Body of pancreas (tissue), 4 donors: ENCODE data around the gene B3GALNT2.

Source experiments
- POLR2A ChIP-seq, 3 donors: fragments of 450-650 bp; IDR thresholded peaks; one replicate each; pipeline ENCODE4 v1.6.1; 2016; ENCODE audit warnings: antibody characterized with exemption in 3 of 3, mild to moderate bottlenecking in 2 of 3
- TF ChIP-seq, protein P1 (sequence below), 7 experiments: fragments of 450-650 bp in 4 of 7; fragments of 200-600 bp in 3 of 7; sonication (generic) in 3 of 7; IDR thresholded peaks; one replicate each; pipeline ENCODE4 v1.5.1; 2016 to 2019; ENCODE audit warnings: antibody characterized with exemption in 7 of 7

DNA sequence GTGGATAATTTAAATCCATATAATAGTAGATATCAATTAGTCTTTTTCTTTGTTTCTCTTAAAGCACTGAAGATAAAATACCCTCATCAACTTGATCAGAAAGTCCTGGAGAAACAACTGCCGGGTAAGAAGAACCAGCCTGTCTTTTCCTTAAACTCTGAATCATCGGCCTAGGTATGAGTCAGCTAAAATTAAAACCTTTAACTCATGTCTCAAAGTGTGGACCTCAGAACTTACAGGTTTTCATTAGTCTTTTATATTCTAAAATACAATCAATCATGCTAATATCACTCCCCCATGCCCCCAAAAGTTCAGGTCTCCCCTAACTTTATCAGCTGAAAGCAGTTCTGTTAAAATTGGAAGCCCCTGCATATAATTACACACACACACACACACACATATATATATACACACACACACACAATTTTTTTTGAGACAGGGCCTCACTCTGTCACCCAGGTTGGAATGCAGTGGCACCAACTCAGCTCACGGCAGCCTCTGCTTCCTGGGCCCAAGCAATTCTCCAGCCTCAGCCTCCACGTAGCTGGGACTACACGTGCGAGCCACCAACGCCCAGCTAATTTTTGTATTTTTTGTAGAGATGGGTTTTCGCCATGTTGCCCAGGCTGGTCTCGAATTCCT is 61.3 kb downstream of the B3GALNT2 start:
- TF ChIP-seq, protein P1, sequence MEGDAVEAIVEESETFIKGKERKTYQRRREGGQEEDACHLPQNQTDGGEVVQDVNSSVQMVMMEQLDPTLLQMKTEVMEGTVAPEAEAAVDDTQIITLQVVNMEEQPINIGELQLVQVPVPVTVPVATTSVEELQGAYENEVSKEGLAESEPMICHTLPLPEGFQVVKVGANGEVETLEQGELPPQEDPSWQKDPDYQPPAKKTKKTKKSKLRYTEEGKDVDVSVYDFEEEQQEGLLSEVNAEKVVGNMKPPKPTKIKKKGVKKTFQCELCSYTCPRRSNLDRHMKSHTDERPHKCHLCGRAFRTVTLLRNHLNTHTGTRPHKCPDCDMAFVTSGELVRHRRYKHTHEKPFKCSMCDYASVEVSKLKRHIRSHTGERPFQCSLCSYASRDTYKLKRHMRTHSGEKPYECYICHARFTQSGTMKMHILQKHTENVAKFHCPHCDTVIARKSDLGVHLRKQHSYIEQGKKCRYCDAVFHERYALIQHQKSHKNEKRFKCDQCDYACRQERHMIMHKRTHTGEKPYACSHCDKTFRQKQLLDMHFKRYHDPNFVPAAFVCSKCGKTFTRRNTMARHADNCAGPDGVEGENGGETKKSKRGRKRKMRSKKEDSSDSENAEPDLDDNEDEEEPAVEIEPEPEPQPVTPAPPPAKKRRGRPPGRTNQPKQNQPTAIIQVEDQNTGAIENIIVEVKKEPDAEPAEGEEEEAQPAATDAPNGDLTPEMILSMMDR (IDR thresholded peaks at IDR 0.05), result no peak
- TF ChIP-seq POLR2A (IDR thresholded peaks at IDR 0.05), result no peak
